HG03558 (cell line): ENCODE results near the gene SLC16A13.
"Not testable (repeated sequence)": the region's sequence is repeated elsewhere in the genome, so short reads cannot be mapped to it uniquely, and the experiment has no call there.

Experiments
- ATAC-seq: cut with Tn5 transposase; IDR thresholded peaks from one replicate; pipeline ENCODE4 v1.9.1; 2021; ENCODE audit warnings: moderate number of reproducible peaks; ENCODE audit not compliant: unreplicated experiment; ENCODE audit errors: extremely low read depth

The SLC16A13 gene, protein sequence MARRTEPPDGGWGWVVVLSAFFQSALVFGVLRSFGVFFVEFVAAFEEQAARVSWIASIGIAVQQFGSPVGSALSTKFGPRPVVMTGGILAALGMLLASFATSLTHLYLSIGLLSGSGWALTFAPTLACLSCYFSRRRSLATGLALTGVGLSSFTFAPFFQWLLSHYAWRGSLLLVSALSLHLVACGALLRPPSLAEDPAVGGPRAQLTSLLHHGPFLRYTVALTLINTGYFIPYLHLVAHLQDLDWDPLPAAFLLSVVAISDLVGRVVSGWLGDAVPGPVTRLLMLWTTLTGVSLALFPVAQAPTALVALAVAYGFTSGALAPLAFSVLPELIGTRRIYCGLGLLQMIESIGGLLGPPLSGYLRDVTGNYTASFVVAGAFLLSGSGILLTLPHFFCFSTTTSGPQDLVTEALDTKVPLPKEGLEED

DNA sequence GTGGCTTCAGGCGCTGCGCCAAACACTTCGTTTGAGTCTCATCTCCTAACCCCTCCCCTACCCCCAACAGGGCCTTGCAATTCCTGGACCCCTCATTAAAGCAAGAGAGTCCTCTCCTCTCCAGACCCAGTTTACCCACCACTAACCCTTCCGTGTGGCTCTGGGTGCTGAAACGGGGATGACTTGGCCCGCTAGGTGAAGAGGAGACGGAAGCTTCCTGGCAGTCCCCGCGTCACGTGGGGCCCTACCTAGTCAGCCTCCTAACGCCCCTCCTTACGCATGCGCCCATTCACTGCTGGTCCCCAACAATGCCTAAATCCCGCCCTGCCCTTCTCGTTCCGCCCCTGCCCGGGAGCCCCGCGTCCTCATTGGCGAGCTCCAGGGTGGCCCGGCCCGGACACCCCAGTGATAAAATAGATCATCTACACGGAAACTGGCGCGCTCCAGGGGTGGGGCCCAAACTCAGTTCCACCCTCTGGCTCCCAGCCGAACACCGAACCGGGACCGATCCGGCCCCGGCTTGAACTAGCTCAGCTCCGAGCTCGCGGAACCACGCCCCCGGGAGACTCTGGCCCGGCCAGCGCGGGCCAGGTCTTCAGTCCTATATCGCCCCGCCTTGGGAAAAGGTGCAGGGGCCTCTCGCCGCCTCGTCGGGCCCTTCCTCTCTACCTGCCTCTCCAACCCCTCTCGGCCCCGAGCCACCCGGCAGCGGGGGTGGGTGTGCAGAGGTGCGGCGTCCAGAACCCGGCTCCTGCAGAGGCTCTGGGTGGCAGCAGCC lies at the start of gene SLC16A13:
SLC16A13 (plus strand) TSS at position 425 of the 778 bp plus-strand sequence. CDS start 368 bp downstream, outside the sequence.
- ATAC-seq: peak; percentile 63

DNA sequence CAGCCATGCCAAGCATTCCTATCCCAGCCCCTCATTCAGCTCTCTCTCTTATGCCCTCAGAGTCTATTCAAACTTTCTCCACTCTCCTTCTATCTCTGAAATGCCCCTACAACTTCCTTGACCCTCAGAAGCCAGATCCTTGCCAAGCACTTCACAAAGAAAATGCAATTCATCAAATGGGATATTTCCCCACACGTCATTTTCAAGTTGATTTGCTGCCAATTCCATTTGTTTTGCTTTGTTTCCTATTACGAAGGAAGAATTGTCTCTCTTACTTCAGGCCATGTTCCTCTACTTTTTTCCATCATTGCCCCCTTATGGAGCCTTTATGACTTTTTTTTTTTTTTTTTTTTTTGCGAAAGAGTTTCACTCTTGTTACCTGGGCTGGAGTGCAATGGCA lies 49.1 kb upstream of the SLC16A13 start:
- no peak for ATAC-seq

DNA sequence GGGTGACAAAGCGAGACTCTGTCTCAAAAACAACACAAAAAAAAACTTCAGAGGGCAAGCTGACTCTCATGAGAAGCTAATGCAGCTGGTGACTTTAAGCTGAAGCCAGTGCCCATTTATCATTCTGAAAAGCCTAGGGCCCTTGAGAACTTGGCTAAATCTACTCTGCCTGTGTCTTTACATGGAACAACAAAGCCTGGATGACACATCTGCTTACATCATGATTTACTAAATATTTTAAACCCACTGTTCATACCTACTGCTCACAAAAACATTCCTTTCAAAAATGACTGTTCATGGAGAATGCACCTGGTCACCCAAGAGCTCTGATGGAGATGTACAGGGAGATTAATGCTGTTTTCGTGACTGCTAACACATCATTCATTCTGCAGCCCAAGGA lies 46.0 kb upstream of the SLC16A13 start:
- ATAC-seq: no peak

DNA sequence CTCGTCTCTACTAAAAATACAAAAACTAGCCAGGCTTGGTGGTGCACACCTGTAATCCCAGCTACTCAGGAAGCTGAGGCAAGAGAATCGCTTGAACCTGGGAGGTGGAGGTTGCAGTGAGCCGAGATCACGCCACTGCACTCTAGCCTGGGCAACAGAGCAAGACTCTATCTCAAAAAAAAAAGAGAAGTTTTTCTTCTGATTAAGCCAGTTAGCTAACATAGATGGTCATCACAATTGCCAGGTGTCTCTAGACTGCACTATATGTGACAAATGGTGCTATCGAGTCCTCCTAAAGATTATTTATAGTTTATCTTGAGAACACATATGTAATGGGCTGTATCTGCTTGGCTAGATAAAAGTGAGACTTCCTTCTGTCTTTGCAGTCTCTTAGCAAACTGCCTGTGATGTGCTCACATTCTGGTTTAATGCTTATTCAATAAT lies 42.2 kb upstream of the SLC16A13 start:
- ATAC-seq: not testable (repeated sequence)

DNA sequence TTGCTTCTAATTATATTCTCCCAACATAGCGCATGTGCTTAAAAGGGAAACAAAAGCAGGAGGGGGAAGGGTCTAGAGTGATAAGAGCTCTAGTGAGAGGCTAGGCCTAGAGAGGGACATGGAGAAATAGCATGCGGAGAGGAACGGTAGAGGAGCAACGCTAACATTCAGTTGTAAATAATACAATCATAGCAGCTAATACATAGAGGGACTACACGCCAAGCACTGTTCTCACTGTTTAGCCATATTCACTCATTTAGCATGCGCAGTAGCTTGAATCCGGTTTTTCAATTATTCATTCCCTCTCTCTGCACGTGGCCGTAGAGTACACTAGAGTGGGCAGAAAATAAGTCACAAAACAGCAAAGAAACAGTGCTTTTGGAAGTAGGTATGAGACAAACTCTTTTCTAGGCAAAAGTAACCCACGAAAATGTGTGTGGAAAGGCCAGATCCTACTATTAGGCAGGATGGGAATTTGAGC lies 41.7 kb upstream of the SLC16A13 start:
- no peak for ATAC-seq

DNA sequence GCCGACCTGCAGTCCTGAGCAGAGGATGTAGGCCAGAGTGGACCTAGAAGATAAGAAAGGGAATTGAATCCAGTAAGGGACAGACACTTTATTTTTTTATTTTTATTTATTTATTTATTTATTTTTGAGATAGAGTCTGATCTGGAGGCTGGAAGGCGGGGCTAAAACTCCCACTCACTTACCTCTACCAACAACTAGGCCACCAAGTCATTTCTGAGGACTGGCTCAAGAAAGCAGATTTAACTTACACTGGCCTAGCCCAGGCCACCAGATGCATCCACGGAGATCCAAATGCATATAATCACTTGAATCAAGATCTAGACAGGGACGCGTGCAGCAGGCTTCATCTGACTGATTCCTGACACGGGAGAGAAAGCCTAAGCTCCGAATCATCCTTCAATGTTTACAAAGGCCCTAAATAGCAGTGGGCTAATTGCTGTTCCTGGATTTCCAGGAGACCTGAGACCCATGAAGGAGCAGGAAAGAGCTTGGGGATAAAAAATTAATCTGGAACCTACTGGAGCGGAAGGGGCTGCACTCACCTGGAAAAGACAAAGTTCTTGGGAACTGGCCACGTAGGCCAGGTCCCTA lies 41.1 kb upstream of the SLC16A13 start:
- ATAC-seq: no peak

DNA sequence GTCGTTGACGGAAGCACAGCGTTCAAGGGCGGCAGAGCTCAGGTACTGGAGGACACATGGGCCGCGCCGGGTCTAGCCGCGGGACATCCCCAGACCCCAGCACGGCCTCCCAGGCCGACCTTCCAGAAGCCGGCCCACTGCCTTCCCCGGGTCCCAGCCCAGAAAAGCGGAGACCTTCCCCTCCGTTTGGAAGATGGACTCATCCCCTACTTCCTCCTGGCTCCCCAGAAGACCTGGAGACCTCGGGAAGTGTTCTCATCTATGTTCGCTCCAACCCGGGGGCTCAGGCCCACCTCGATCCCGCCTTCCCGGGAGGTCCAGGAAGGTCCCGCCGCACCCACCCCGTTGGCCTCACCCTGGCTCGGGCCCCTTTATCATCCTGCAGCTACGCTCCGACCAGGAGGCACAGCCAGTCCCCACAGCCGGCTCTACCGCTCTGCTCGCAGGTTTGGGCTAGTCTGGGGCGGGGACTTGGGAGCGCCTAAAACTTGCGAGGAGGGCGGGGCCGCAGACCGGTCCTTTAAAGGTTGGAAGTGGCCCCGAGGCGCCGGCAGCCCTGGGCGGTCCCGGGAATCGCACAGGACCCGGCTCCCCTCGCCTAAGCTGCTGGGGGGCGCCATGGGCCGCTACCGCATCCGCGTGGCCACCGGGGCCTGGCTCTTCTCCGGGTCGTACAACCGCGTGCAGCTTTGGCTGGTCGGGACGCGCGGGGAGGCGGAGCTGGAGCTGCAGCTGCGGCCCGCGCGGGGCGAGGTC lies 40.1 kb upstream of the SLC16A13 start, which contains the start of gene ALOX12:
ALOX12 (plus strand) TSS at position 550 of the 756 bp plus-strand sequence; CDS start at position 619, 69 bp downstream.
- no peak for ATAC-seq

DNA sequence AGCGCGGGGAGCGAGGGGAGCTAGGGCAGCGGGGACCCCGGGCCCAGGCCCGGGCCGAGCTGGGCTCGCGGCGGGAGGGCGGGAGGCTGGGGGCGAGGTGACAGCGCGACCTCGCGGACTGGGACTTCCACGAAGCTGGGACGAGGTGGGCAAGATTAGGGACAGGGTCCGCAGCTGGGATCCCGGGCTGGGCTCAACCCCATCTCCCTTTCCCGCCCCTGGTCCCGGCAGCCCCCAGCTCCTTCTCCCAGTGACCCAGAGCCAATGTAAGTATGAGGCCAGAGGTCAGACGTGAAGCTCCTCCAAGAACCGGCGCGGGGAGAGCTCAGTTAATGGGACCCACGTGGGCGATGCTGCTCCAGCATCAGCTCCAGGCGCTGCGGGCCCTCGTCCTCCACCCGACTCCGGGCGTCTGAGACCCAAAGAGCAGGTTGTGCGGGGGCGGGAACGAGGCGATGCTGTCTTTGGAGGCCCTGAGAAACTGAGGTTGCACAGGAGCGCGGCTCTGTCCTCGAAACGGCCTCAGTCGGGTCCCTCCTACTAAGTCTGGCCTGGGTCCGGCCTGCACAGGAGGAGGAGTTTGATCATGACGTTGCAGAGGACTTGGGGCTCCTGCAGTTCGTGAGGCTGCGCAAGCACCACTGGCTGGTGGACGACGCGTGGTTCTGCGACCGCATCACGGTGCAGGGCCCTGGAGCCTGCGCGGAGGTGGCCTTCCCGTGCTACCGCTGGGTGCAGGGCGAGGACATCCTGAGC lies 39.4 kb upstream of the SLC16A13 start:
- no peak for ATAC-seq

DNA sequence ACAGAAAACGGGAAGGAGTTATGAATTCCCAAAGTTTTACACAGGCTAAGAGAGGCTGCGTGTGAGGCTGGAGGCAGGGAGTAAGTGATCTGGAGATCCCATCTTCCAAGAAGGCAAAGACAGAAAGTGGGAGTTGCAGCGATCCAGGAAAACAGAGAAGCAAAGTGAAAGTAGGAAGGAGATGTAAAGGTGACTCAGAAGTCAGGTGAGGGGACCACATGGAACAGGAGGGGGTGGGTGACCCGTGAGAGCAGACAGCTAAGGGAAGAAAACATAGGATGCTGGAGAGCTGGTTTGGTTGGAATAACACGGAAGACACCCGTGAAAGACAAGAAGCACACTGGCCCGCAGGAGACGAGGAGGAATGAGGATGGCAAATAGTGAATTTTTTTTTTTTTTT lies 38.6 kb upstream of the SLC16A13 start:
- no peak for ATAC-seq

DNA sequence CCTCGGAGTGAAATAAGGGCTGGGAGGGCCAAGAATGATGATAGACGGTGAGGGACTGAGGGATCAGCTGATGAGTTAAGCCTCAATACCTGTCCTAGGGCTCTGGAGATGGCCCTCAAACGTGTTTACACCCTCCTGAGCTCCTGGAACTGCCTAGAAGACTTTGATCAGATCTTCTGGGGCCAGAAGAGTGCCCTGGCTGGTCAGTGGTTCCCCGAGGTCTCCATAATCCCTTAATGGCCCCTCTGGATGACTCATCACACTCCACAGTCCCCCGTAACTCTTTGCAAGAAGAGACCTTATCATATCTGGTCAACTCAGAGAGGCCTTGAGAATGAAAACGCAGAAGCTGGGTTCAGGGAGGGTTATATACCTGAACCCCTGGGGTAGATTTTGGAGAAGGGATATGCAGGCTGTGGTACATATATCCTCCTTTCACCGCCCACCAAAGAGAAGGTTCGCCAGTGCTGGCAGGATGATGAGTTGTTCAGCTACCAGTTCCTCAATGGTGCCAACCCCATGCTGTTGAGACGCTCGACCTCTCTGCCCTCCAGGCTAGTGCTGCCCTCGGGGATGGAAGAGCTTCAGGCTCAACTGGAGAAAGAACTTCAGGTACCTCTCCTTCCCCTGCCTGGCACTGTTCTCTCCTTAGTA lies 36.8 kb upstream of the SLC16A13 start:
- ATAC-seq: no peak

DNA sequence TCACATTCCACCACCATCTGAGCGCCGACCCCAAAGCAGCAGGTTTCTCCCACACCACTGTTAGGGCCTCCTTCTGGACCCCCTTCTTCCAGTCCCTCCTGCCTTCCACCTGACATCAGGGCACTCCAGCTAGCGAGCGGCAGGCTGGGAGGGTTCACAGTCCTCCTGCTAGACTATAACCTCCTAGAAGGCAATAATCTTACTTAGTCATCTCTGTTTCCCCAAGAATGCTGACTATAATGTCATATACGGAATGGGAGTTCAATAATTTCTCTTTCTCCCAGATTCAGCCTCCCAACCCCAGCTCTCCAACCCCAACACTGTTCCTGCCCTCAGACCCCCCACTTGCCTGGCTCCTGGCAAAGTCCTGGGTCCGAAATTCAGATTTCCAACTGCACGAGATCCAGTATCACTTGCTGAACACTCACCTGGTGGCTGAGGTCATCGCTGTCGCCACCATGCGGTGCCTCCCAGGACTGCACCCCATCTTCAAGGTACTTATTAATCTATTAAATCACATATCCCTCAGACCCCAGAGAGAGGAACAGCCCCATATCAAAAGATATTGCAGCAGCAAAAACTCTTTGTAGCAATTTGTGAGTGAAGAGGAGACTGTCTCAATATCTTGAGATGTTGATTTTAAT lies 34.4 kb upstream of the SLC16A13 start:
- ATAC-seq: no peak

DNA sequence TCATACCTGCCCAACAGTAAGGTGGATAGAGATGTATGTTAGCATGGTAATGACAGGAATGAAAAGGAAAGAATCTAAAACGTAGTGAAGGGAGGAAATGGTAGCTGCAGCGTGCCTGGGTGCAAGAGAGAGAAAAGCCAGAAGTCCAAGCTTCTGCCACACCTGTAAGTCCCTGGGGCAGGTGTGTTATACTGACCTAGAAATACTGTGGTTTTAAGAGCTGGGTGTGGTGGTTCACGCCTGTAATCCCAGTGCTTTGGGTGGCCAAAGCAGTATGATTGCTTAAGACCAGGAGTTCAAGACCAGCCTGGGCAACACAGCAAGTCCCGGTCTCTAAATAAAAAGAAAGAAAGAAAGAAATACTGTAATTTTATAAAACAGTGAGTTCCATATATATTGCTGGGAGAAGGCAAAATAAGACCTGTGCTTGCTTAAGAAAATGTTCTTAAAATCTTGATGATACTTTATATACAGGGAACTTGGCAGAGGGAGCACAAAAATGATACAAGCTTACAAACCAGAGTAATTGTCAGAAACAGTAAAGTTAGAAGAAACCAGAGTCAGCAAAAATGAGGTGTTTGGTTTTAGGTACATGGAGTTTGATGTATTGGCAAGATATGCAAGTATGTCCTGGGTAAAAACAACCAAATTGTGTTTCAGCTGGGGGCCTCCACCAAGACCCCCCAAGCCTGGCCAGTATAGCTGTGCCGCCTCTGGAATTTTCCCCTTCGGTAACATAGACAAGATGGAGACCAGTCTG lies 33.3 kb upstream of the SLC16A13 start:
- no peak for ATAC-seq

DNA sequence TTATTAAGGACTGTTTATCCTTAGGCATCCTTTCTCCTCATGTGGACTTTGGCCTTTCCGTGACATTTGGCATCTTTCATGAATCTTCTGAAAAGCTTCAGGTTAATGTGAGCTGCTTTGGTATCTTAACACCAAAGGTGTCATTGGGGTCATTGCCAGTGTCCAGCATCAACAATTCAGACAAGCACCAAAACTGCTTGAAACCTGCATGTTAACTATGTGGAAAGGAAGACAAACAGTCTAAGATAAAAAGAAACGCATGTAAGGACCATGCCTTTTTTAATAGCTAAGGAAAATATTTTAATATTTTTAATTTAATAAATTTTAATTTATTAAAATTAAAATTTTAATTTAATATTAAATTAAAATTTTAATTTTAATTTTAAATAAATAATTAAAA lies 32.1 kb upstream of the SLC16A13 start:
- ATAC-seq: no peak

DNA sequence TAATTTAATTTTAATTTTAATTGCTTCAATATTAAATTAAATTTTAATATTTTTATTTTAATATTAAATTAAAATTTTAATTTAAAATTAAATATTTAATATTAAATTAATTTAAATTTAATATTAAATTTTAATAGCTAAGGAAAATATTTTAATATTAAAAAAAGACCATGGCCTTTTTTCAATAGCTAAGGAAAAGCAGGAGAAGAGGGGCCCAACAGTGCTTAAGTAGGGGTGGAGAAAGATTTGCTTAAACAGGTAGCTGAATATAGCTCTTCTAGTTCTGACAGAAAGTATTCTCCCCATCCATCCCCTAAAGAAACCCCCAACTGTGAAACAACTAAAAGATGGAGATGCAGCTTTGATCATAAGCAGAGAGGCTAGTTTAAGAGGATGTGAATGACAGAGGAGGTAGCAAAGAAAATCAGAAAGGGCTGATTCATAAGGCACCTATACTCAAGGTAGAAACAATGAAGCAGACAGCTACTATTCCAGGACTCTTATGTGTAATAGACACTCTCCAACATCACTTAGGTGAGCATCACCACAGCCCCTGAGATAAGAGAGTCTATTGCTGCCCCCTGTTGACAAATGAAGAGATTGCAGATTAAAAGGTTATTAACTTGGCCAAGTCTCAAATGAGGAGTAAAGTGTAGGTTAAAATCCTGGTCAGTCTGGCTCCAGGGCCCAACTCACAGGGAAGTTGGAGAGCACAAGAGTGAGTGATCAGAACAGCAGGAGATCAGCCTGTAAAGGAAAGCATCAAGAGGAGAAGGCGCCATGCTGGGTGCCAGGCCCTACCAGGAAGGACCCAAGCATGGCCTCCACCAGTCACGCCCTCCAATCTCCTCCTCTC lies 31.2 kb upstream of the SLC16A13 start:
- no peak for ATAC-seq

DNA sequence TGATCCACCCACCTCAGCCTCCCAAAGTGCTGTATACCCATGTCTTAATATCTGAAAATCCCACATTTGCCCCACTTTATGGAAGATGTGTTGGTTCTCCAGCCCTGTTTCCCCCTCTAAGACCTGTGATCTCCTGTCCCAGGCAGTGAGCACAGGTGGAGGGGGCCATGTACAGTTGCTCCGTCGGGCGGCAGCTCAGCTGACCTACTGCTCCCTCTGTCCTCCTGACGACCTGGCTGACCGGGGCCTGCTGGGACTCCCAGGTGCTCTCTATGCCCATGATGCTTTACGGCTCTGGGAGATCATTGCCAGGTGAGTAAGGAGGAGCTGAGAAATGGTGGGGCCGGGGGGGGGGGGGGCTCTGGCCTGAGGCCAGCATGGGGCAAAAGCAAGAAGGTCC lies 30.1 kb upstream of the SLC16A13 start:
- no peak for ATAC-seq

DNA sequence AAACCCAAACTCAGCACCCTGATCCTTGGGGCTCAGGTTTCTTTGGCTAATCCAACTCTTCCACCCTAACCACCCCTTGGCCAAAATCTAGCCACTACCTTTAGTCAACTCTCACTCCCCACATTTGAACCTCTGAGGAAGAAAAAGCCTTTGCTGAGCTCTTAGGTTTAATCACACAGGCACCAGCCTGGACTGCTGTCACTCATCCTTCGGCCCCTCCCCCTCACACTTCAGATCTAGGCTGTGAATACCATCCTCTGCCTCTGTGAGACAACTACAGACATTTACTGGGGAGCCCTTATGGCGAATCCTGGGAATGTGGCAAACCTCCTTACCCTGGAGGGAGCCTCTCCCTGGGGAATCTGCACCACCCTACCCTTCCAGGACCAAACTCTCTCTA lies 28.7 kb upstream of the SLC16A13 start:
- no peak for ATAC-seq

DNA sequence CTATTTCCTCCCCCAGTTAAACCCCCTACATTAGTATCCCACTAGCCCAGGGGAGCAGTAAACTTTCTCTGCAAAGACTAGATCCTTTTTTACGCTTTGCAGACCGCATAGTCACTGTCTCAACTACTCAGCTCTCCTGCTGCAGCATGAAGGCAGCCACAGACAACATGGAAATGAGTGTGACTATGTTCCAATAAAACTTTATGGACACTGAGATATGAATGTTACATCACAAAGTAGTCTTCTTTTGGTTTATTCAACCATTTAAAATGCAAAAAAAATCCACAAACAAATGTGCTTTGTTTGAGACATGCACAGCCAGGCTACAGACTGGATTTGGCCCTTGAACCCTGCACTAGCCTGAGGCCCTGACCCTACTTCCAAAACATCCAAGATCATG lies 25.3 kb upstream of the SLC16A13 start:
- ATAC-seq: no peak
